Activated naive CD4-positive, alpha-beta T cell treated with Interleukin-2 at 50 U/mL for 16 hours (primary cell): ENCODE measurements around the gene SPATA2.

Source experiments
- DNase-seq: peaks from one replicate; pipeline ENCODE4 v3.0.0-alpha.2; 2020

The SPATA2 gene

DNA sequence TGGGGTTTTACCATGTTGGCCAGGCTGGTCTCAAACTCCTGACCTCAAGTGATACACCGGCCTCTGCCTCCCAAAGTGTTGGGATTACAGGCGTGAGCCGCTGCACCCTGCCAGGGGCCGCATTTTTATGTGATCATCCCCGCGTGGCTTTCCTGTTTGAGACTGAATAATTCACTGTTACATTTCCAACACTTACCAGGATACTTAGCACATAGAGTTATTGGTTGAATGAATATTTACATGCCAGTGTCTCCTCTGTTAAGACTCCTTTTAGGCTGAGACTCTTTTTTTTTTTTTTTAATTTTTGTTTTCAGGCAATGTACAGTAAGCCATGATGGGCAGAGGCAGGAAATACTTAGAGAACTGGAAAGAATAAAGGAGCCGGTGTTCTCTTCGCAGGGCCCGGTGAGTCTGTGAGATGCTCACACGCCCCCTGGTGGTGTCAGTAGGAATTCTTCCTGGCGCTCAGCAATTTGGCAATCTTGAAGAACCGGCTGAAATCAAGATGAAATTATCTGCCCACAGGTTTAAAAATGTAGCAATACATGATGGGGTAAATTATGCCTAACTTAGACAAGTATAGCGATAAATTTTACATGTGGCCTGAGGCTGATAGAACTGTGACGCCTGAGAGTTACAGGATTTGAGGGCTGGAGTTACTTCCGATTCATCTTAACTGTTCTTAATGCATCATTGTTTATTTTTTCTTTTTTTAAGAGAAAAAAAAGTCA, 13.2 kb upstream of the SPATA2 start:
- DNase-seq = peak; percentile 82

DNA sequence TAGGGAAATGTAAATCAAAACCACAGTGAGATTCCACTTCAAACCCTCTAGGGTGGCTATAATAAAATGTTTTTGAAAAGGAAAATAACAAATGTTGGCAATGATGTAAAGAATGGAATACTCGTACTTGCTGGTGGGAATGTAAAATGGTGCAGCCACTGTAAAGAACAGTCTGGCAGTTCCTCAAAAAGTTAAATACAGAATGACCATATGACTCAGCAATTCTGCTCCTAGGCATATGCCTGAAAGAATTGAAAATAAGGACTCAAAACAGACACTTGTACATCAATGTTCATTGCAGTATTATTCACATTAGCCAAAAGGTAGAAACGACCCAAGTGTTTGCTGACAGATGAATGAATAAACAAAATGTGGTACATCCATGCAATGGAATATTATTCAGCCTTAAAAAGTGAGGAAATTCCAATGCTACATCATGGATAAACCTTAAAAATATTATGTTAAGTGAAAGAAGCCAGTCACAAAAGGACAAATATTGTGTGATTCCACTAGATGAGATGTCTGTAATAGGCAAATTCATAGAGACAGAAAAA, 10.6 kb upstream of the SPATA2 start:
- DNase-seq = no peak

DNA sequence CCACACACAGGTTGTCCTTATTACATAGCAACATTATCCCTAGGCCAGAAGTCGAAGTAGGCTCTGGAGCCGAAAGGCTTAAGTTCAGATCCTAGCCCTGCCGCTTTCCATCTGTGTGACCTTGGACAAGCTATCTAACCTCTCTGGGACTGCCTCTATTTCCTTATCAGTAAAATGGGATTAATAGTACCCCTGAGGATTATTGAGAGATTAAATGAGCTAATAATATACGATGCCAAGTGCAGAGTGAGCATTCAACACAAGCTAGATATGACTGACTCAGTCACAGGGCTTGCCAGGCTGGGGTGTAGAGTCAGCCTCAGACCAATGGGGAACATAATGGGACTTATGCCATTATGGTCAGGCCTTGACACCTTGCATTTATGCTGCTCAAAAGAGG, 8.9 kb upstream of the SPATA2 start:
- DNase-seq = no peak

DNA sequence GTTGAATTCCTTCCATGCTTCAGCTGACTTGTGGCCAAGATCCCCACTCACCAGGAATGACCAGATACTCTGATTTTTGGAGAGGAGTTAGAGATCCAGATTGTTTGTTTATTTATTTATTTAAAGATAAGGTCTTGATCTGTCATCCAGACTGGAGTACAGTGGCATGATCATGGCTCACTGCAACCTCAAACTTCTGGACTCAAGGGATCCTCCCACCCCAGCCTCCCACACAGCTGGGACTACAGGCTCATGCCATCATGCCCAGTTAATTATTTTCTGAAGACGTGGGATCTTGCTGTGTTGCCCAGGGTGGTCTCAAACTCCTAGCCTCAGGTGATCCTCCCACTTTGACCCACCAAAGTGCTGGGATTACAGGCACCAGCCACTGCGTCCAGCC, 4.1 kb upstream of the SPATA2 start:
- DNase-seq = no peak

DNA sequence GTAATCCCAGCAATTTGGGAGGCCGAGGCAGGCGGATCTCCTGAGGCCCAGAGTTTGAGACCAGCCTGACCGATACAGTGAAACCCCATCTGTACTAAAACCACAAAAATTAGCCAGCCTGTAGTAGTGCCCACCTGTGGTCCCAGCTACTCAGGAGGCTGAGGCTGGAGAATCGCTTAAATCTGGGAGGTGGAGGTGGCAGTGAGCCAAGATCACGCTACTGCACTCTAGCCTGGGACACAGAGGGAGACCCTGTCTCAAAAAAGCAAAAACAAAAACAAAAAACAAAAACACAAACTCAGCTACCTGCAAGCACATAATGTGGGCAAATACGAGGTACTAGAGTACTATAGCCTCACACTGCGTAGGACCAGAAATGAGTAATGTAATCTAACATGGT, 3.7 kb upstream of the SPATA2 start:
- no peak for DNase-seq

DNA sequence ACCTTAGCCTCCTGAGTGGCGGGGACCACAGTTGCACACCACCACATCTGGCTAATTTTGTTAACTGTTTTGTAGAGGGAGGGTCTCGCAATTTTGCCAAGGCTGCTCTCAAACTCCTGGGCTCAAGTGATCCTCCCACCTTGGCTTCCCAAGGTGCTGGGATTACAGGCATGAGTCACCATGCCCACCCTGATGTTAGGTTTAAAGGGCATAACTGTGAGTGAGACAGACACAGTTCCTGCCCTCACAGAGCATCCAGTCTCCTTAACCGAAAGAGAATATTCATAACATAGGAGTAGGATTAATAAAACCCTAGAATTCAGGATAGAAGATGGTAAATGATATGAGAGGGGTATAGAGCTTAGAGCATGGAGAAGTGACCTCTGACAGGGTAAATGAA, 3.1 kb upstream of the SPATA2 start:
- DNase-seq = no peak

DNA sequence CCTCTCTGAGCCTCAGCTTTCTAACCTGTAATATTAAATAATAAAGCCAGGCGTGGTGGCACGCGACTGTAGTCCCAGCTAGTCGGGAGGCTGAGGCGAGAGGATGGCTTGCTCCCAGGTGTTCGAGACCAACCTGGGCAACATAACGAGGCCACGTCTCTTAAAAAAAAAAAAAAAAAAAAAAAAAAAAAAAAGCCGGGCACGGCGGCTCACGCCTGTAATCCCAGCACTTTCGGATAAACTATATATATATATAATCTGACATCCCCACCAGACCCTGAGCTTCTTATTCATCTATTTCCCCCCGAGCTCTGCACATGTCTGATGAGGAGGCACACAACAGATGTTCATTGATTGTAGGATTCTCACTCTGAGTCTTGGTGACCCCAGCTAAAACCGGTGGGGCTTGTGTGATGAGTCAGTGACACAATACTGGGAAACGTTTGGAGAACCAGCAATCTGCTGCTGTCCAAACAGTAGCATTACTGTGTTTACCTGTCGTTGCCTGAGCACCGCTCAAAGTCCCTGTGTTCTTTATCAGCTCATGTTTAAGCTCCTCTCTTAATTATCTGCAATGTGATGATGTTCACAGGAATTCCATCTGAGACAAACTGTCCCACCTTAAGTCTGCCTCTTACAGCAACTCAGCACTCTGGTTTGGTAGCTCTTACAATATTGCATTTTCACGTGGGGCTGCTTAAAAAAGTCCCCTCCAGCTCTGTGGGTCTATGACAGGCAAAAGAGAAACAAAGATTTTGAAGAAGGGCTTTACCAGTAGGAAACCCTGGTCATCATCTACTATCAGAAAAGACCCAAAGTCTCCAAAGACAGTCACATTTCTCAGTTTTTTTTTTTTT, 1.0 kb upstream of the SPATA2 start:
- peak; percentile 38 for DNase-seq

DNA sequence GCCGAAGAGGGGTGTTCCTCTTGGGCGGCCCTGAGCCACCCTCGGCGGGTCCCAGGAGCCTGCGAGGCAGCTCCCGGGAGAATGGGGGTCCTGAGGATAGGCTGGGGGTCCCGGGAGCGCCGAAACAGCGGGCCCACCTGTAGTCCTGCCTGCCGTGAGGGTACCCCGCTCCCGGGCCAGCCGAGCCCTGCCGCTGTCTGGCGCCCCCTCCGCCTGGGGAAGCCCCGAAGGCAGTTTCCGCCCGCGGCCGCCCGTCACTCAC, 280 bp downstream of the SPATA2 start:
- DNase-seq = no peak

DNA sequence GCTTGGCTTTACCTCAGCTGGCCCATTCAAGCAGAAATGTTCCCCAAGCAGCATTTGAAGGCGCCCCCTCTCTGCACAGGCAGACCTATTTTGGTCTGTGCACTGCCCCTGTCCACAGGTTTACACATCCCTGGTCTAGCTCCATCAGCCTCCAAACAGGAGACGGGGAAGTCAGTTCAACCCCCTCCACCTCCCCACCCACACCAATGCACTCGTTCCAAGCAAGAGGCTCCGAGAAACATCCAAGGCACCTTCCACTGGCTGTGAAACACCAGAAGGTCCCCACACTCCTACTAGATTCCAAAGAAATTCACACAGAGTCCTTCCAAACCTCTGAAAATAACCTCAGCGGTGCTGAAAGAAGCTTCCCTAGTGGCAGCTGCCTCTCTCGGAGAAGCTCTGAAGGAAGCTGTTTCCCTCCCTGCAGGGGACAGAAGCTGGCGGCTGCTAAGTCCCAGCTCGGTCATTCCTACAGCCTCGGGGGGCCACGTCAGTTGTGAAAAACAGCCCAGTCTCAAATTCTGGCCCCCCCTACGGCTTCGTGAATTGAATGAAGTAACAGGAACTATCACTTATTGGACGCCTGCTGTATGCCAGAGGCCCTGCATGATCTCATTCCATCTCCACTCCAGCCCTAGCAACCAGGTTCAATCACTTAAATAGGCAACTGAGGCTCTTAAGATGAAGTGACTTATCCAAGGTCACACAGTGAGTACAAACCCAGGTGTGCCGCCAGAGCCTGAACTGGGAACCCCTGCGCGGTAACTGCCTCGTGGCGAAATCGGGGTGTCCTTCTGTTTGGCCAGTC, 815 bp downstream of the SPATA2 start:
- DNase-seq = no peak

DNA sequence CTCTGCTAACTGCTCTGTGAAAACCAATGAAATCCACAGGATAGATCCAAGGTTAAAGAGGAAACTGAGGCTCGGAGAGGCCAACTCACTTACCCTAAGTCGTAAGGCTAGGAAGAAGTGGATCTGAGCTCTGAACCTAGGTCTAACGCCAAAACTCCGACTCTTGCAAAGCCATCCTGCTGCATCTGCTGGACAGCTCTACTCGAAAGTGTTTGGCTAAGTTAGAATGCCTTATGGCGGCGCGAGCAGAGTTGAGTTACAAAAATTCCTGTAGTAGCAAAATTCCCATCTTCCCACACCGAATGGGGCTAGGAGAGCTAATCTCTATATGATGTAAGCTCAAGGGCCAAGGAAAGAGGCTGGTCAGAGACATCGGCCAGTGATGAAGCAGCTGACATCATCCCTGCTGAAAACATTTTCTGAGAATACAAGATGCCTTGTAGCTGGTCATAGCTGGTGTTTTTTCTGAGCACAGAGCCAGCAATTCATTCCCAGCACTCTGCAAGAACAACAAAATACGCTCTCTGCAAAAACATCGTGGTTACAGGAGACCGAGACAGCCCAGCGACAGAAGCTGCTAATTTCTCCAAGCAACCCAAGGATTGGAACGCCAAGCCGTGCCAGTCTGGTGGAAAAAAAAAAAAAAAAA, 1.8 kb downstream of the SPATA2 start:
- DNase-seq = no peak

DNA sequence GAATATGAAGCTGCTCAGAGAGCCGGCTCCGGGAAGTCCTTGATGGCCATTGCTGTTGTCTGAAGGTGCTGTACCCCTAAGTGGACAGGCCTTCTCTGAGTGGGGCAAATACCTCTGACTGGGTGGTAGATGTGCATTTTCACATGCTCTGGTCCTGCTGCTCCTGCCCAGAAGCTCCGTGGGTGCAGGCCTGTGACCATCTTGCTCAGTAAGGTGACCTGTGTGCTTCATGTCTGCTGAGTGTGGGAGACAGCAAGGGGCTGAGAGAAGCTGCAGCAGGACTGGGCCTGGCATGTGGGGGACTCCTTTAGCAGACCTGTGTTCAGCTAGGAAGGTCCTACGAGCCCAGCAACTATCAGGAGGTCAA, 5.0 kb downstream of the SPATA2 start:
- DNase-seq = no peak

DNA sequence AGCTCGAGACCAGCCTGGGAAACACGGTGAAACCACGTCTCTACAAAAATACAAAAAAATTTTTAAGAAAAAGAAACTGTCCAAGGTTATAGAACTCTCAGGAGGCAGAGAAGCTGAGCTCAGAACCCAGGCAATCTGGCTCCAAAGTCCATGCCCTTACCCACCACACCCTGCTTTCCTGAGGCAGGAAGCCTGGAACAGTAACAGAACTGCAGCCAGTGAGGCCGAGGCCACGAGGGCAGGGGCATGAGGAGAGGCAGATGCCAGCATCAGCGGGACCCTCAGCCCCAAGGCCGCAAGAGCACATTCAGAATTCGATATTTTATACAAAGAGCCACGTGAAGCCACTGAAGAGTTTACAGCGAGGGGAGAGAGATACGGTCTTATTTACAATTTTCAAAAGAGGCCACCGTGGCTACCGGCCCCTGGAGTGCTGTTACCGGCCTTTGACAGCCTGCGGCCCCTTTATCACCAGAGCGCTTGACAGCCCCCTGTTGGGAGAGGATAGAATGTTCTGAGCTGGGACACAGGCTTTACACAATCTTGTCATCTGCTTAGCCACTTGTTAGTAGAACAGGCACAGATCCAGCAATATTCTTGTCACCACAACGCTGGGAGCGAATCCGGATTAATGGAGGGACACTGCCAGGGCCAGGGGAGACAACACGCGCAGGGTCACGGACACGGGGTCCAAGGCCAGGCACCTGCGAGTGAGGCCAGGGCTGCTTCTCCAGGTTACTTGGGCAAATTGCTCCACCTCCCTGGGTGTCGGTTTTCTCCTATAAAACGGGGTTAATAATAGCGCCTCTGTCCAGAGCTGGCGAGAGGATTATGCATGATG, 5.6 kb downstream of the SPATA2 start:
- no peak for DNase-seq

DNA sequence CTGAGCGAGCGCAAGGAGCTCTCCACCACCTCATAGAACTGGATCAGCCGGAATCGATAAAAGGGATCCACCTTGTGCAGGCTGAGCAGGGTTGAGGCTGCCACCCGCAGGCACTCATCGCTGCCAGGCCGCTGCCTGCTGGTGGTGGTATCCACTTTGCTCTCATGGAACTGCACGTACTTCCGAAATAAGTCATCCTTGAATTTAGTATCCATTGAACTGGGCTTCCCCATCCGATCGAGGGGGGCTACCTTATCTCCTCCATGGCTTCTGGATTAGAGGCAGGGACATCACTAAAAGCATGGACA, 7.1 kb downstream of the SPATA2 start:
- no peak for DNase-seq

DNA sequence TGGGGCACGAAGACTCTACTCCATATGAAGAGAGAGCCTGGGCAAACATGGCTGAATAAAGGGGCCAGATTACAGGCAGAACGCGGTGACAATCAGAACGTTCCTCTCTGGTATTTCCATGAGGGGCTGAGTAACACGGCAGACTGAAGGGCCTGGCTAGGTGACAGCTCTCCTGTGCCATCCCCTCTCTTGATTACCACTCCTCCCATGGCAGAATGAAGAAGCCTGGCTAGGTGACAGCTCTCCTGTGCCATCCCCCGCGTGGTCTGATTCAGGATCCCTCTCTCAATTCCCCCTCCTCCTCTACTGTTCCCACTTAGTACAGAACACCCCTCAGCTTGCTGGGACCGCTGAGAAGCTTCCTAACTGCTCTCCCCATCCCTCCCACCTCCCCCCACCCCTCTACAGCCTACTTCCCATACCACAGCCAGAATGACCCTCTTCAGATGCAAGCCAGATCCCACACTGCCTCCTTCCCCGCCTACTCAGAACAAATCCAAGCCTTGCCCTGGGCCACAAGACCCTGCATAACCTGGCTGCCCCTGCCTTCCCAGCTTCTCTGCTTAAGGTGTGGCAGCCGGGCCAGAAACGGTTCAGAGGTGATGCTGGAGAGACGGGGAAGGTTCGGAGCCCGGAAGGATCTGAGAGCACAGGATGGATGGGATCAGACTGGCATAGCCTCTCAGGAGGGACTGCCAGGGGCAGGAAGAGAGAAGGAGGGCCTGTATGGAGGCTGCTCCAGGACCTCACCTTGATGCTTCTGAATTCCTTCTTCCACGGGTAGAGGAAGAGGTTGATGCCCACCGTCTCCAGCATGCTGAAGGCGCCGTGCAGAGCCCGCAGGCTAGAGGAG, 7.7 kb downstream of the SPATA2 start:
- no peak for DNase-seq

DNA sequence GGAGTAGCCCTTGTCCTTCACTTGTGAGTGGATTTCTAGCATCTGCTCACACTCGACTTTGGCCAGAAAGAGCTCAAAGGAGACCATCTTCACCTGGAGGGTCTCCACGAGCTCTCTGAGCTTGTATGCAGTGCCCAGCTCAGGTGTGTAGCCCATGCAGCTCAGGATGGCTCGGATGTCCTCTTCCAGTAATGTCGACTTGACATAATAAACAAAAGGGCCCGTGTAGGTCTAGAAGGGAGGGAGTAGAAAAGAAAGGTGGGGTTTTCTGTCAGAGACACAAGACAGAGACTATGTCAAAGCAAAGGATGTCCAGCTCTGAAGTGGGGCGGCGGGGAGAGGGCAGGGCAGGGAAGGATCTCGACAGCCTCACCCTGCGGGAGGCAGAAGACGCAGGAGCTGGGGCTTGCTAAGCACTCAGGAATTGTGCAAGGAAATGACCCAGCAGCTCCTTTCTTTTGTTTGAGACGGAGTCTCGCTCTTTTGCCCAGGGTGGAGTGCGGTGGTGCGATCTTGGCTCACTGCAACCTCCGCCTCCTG, 8.6 kb downstream of the SPATA2 start:
- no peak for DNase-seq

DNA sequence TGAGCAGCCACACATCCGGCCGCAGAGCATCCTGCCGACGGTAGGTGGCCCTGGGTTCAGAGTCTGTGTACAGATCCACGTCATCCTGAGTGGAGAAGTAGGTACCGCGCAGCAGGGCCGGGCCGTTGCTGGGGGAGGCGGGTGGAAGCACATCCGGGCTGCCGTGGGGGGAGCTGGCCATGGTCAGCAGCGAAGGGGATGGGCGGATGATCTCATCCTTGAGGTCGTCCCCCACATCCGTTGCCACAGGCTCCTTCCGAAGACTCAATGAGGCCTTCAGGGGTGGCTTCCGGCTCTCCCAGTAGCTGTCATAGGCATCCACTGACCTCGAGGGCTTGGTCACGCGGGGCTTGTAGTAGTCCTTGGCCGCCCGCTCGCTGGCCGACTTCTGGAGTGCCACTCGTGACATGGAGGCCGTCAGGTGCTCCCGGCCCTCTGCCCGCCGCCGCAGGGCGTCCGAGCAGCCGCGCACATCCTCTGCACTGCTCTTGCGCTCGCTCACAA, 9.2 kb downstream of the SPATA2 start:
- no peak for DNase-seq

DNA sequence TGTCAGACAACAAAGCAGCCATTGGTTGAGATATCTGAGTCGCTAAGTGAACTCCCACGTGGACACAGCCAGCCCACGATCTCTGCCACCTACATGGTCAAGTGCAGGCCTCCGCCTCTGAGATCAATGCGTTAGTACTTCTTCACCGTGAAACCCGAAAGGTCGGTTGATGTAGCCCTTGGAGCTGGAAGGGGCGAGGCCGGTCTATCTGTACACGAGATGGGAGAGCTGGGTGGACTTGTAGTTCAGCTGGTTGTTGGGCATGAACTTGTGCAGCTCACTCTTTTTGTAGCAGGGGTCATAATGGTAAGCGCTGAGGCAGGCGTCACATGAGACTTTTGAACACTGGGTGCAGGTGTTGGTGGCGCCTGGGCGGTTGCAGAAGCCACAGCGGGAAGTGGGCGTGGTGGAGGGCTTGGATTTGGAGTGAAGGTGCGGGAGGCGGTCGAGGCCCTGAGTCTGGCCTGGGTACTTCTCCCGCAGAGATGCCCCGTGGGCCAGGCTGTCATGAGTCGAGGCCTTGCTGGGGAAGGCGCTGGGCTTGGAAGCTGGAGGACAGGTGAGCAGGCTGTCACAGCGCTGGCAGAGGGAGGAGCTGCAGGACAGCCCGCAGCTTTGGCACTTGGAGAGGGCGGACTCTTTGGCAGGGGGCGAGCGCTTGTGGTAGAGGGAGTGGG, 9.8 kb downstream of the SPATA2 start:
- no peak for DNase-seq

DNA sequence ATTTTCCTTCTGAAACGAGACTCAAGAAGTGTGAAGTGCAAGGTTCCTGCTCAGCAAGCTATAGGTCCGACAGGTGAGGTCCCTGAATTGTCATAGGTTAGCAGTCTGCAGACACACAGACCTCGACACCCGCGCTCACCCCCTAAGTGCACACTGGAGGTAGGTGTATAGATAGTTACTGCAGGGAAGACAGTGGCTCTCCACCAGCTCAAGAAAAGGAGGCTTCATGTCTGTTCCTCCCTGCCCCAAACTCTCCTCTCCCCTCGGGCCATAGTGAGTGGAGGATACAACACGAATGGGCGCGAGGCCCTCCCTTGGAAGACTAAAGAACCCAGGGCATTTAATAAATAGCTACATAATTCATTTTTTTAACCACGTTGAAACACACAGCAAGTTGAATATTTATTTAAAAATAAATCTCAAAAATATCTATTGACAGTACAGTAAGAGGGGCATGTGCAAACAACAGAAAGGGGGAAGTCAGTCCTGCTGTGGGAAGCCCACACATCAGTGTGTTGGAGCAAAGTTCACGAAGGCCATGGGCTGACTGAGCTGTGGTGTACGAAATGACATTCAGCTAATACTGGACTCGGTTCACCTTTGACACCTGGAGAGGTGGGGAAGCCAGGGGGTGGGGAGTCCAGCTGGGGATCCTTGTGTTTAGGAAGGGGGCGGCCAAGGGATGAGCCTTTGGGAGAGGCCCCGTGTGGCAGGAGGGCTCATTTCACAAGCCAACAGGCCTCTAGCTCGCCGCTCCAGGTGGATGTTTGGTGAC, 10.7 kb downstream of the SPATA2 start:
- DNase-seq = no peak

DNA sequence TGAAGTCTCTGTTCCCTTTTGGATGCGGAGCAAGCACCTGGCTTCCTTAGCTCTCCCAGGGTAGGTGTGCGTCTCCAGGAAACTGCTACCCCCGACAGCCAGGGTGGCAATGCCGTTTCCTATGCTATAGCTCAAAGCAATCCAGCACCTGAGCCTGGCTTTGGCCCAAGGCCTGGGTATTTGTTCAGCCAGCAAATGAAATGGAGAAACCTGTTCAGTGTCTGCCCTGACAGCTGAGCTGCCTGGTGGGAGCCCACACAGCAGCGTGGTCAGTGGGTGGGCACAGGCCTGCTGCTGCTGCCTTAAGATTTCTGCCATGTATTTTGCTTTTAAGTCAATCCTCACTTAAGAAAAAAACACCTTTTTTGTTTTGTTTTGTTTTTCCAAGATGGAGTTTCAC, 13.7 kb downstream of the SPATA2 start:
- no peak for DNase-seq
